Suprapubic skin (tissue), 3 donors: ENCODE data around the gene ARPC1B.

ENCODE experiments used
- POLR2AphosphoS5 ChIP-seq, 3 donors: sonication (generic); formaldehyde crosslinking; IDR thresholded peaks; one replicate each; pipeline ENCODE4 v1.6.1; 2017; ENCODE audit warnings: antibody characterized with exemption in 3 of 3
- TF ChIP-seq, protein P1 (sequence below), 2 donors: fragments of 200-600 bp in 1 of 2; fragments of 450-650 bp in 1 of 2; sonication (generic) in 1 of 2; IDR thresholded peaks; one replicate each; pipeline ENCODE4 v1.5.1; 2016 to 2019; ENCODE audit warnings: antibody characterized with exemption in 2 of 2, mild to moderate bottlenecking in 1 of 2, moderate library complexity in 1 of 2

GRCh38 chr7:99393355-99394187 is 19.0 kb downstream of the ARPC1B start:
- TF ChIP-seq, protein P1, sequence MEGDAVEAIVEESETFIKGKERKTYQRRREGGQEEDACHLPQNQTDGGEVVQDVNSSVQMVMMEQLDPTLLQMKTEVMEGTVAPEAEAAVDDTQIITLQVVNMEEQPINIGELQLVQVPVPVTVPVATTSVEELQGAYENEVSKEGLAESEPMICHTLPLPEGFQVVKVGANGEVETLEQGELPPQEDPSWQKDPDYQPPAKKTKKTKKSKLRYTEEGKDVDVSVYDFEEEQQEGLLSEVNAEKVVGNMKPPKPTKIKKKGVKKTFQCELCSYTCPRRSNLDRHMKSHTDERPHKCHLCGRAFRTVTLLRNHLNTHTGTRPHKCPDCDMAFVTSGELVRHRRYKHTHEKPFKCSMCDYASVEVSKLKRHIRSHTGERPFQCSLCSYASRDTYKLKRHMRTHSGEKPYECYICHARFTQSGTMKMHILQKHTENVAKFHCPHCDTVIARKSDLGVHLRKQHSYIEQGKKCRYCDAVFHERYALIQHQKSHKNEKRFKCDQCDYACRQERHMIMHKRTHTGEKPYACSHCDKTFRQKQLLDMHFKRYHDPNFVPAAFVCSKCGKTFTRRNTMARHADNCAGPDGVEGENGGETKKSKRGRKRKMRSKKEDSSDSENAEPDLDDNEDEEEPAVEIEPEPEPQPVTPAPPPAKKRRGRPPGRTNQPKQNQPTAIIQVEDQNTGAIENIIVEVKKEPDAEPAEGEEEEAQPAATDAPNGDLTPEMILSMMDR (IDR thresholded peaks at IDR 0.05): no peak
- TF ChIP-seq POLR2AphosphoS5 (IDR thresholded peaks at IDR 0.05): no peak
